VCaP (cell line): ENCODE data around the gene PKP4.

Source experiments
- H3K27ac ChIP-seq: fragments of 450-650 bp; 2 replicates; pipeline ENCODE4 v1.5.1; 2017
- CTCF ChIP-seq: fragments of 450-650 bp; conservative IDR thresholded peaks from 2 replicates; pipeline ENCODE4 v1.5.1; 2017; ENCODE audit warnings: mild to moderate bottlenecking, moderate library complexity

The PKP4 gene

GRCh38 chr2:158582670-158583069 lies 125.9 kb downstream of the PKP4 start:
- H3K27ac ChIP-seq: no peak overlapping the region
- TF ChIP-seq CTCF: no peak

- TF ChIP-seq CTCF: no peak
Measured at GRCh38 chr2:158583923-158584322, 127.2 kb downstream of the PKP4 start.

GRCh38 chr2:158586491-158586890 lies 129.7 kb downstream of the PKP4 start:
- H3K27ac ChIP-seq: no peak overlapping the region
- no peak for TF ChIP-seq CTCF

More at GRCh38 chr2:158583923-158584322, 127.2 kb downstream of the PKP4 start:
- H3K27ac ChIP-seq: no peak overlapping the region

- no peak for TF ChIP-seq CTCF
- no peak overlapping the region for H3K27ac ChIP-seq
Measured at GRCh38 chr2:158589303-158589702, 132.6 kb downstream of the PKP4 start.

- TF ChIP-seq CTCF: no peak
- no peak overlapping the region for H3K27ac ChIP-seq
Measured at GRCh38 chr2:158598862-158599517, 142.2 kb downstream of the PKP4 start.

GRCh38 chr2:158599609-158600008 lies 142.9 kb downstream of the PKP4 start:
- TF ChIP-seq CTCF: no peak
- no peak overlapping the region for H3K27ac ChIP-seq

- TF ChIP-seq CTCF: no peak
- no peak overlapping the region for H3K27ac ChIP-seq
Measured at GRCh38 chr2:158600155-158600802, 143.5 kb downstream of the PKP4 start.
